ENCODE measurements around the gene IFITM1. TPM values are rescaled to one million over a fixed set of nuclear protein-coding genes. Genes with fewer than 3 reads are reported as not detected.

IFITM1 gene
- total and polyA plus RNA-seq, 9 of the 15 experiments (the other 6 are each of a cell fraction or from before 2014, with no cell fraction given): 691 to 5,579 (median 974) TPM

DNA sequence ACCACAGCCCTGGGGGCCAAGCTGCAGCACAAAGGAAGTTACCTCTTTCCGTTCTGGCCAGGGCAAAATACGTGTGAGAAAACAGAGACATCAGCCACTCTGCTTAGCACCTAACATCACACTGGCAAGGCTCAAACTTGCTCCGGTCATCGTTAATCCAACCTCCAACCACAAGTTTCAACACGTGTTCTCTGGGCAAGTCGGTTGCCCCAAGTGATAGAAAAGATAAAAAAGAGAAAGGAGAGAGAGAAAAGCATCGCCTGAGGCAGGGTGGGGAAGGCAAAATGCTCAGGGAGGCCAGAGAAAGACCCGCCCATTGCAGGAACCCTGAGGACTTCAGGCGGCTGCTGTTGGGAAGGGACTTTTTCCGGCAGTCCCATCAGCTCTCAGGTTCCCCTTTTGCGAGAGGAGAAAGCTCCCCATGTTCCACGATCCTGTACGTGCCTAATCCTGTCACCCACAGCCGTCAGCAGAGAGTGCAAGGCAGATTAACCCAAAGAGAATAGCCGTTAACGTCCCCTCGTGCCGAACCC lies 36.9 kb downstream of the IFITM1 start (continued):
- TF ChIP-seq, protein P1, sequence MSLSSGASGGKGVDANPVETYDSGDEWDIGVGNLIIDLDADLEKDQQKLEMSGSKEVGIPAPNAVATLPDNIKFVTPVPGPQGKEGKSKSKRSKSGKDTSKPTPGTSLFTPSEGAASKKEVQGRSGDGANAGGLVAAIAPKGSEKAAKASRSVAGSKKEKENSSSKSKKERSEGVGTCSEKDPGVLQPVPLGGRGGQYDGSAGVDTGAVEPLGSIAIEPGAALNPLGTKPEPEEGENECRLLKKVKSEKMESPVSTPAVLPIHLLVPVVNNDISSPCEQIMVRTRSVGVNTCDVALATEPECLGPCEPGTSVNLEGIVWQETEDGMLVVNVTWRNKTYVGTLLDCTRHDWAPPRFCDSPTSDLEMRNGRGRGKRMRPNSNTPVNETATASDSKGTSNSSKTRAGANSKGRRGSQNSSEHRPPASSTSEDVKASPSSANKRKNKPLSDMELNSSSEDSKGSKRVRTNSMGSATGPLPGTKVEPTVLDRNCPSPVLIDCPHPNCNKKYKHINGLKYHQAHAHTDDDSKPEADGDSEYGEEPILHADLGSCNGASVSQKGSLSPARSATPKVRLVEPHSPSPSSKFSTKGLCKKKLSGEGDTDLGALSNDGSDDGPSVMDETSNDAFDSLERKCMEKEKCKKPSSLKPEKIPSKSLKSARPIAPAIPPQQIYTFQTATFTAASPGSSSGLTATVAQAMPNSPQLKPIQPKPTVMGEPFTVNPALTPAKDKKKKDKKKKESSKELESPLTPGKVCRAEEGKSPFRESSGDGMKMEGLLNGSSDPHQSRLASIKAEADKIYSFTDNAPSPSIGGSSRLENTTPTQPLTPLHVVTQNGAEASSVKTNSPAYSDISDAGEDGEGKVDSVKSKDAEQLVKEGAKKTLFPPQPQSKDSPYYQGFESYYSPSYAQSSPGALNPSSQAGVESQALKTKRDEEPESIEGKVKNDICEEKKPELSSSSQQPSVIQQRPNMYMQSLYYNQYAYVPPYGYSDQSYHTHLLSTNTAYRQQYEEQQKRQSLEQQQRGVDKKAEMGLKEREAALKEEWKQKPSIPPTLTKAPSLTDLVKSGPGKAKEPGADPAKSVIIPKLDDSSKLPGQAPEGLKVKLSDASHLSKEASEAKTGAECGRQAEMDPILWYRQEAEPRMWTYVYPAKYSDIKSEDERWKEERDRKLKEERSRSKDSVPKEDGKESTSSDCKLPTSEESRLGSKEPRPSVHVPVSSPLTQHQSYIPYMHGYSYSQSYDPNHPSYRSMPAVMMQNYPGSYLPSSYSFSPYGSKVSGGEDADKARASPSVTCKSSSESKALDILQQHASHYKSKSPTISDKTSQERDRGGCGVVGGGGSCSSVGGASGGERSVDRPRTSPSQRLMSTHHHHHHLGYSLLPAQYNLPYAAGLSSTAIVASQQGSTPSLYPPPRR (CRISPR knock-in tag; IDR thresholded peaks at IDR 0.05; ENCODE audit: borderline replicate concordance): no peak
- TF ChIP-seq ZNF583 (CRISPR knock-in tag; IDR thresholded peaks at IDR 0.05): peak; percentile 32; the same call in 1 of the 2 replicates
- TF ChIP-seq ZNF668 (CRISPR knock-in tag; IDR thresholded peaks at IDR 0.05): peak; percentile 69; the same call in 1 of the 2 replicates
- peak; percentile 77; the same call in 1 of the 2 replicates for TF ChIP-seq RNF2 (IDR thresholded peaks at IDR 0.05)
- peak; percentile 53; the same call in 1 of the 2 replicates for TF ChIP-seq SMARCE1 (IDR thresholded peaks at IDR 0.05)
- TF ChIP-seq TOE1 (IDR thresholded peaks at IDR 0.05; ENCODE audit: borderline replicate concordance): 0 out of 2 replicates have a peak, but pooled peaks have one; percentile 47
- TF ChIP-seq TOE1 (CRISPR knock-in tag; IDR thresholded peaks at IDR 0.05; ENCODE audit: borderline replicate concordance, low read depth): no peak
- TF ChIP-seq, protein P2, sequence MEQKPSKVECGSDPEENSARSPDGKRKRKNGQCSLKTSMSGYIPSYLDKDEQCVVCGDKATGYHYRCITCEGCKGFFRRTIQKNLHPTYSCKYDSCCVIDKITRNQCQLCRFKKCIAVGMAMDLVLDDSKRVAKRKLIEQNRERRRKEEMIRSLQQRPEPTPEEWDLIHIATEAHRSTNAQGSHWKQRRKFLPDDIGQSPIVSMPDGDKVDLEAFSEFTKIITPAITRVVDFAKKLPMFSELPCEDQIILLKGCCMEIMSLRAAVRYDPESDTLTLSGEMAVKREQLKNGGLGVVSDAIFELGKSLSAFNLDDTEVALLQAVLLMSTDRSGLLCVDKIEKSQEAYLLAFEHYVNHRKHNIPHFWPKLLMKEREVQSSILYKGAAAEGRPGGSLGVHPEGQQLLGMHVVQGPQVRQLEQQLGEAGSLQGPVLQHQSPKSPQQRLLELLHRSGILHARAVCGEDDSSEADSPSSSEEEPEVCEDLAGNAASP (IDR thresholded peaks at IDR 0.05): no peak
- TF ChIP-seq ATF7 (IDR thresholded peaks at IDR 0.05): peak; percentile 58
- TF ChIP-seq, protein P3, sequence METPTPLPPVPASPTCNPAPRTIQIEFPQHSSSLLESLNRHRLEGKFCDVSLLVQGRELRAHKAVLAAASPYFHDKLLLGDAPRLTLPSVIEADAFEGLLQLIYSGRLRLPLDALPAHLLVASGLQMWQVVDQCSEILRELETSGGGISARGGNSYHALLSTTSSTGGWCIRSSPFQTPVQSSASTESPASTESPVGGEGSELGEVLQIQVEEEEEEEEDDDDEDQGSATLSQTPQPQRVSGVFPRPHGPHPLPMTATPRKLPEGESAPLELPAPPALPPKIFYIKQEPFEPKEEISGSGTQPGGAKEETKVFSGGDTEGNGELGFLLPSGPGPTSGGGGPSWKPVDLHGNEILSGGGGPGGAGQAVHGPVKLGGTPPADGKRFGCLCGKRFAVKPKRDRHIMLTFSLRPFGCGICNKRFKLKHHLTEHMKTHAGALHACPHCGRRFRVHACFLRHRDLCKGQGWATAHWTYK (CRISPR knock-in tag; IDR thresholded peaks at IDR 0.05): 0 out of 2 replicates have a peak, but pooled peaks have one; percentile 38
- no peak; the same call in none of the 2 replicates for TF ChIP-seq NBN (IDR thresholded peaks at IDR 0.05; ENCODE audit: low read depth)
- no peak for TF ChIP-seq RBM14 (IDR thresholded peaks at IDR 0.05; ENCODE audit: borderline replicate concordance, insufficient read depth, low read depth, low read length)
- 0 out of 2 replicates have a peak, but pooled peaks have one; percentile 29 for TF ChIP-seq ZNF232 (CRISPR knock-in tag; IDR thresholded peaks at IDR 0.05)
- TF ChIP-seq SIRT6 (IDR thresholded peaks at IDR 0.05; ENCODE audit: low read depth, low read length): no peak
- TF ChIP-seq PHF8 (IDR thresholded peaks at IDR 0.05; ENCODE audit: borderline replicate concordance, low read length): peak; percentile 16; the same call in 1 of the 2 replicates
- TF ChIP-seq ZNF79 (CRISPR knock-in tag; IDR thresholded peaks at IDR 0.05; ENCODE audit: low read depth): peak; percentile 49; the same call in 1 of the 2 replicates
- no peak for TF ChIP-seq ZNF551 (CRISPR knock-in tag; IDR thresholded peaks at IDR 0.05)
- peak; percentile 71 for TF ChIP-seq GATA2 (CRISPR knock-in tag; IDR thresholded peaks at IDR 0.05)
- TF ChIP-seq, protein P4, sequence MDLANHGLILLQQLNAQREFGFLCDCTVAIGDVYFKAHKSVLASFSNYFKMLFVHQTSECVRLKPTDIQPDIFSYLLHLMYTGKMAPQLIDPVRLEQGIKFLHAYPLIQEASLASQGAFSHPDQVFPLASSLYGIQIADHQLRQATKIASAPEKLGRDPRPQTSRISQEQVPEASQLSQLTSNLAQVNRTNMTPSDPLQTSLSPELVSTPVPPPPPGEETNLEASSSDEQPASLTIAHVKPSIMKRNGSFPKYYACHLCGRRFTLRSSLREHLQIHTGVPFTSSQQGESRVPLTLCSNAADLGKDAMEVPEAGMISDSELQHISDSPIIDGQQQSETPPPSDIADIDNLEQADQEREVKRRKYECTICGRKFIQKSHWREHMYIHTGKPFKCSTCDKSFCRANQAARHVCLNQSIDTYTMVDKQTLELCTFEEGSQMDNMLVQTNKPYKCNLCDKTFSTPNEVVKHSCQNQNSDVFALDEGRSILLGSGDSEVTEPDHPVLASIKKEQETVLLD (IDR thresholded peaks at IDR 0.05): peak; percentile 38; the same call in 1 of the 2 replicates

Data from K562 (cell line).